HuH-7.5 (cell line): ENCODE measurements around the gene CYB561D1.

Experiments used
- DNase-seq: peaks from one replicate; pipeline ENCODE4 v3.0.0; 2011; ENCODE audit warnings: low spot score

The CYB561D1 gene

DNA sequence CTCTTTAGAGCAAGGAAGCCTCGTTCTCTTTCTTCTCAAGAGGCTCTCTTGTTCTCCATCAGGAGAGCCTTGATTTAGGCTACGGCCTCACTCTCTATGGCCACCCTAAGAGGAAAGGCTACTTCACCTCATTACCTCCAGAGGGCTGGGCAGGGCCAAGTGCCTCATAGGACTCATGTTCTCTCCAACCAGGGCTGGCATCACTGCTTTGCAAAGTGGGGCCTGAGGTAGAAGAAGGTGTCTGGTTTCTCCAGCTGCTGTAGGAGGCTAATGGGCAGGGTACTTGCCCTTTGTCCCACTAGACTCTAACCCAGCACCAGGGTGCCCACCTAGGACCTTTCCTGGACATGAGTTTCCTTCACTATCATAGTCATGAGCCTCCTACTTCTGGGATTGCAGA is 12.2 kb upstream of the CYB561D1 start:
- DNase-seq, result no peak

DNA sequence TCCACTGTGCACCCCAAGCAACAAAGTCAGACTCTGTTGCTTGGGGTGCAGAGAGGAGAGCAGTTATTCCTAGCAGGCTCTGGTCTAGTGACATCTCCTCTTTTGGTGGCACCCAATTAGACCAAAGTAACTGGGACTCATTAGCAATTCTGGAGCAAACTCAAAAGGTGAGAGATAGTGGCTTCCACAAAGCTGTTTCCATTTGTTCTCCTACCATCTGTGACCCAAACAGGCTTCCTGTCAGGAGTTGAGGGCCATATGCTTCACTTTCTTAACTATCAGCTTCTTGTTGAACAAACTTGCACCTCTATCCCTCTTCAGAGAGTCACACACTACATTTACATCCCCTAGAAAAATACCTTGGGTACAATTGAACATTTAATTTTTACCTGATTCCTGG is 11.7 kb upstream of the CYB561D1 start:
- DNase-seq, result no peak

DNA sequence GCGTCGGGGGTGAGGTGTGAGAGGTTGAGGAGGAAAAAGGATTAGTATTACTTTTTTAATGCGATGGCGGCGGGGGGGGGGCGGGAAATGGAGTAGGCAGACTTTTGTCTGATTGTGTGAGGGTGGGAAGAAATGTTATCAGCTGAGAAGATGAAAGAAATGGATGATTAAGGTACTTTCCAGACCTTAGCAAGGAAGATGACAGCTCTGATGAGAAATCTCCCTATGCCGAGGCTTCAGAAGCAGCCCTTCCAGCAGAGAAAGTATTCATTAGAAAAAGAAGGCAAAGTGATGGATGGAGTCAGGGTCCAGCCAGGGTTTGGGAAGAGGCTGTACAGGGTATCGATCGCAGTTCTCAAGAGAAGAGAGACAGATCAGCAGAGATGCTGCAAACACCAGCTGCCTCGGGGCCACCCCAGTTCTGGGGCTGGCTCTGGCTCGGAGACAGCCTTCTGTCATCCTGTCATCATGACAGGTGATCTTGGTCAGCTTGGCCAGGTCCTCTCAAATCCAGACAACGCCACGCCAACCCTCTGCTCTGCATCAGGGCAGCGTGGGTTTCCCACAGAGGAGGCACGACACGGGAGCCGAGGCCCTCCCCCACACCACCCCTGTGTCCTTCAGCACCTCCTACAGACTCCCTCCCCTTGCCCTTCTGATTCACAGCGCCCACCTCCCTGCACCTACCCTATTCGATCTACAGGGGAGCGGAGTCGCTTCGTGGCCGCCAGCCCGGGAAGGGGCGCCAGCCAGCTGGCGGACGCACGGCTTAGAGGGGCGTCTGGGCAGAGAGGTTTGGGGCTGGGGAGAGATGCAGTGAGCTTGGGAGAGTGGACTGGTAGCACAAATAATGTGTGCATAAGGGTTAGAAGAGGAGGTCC is 10.9 kb upstream of the CYB561D1 start:
- DNase-seq, result peak; percentile 62

DNA sequence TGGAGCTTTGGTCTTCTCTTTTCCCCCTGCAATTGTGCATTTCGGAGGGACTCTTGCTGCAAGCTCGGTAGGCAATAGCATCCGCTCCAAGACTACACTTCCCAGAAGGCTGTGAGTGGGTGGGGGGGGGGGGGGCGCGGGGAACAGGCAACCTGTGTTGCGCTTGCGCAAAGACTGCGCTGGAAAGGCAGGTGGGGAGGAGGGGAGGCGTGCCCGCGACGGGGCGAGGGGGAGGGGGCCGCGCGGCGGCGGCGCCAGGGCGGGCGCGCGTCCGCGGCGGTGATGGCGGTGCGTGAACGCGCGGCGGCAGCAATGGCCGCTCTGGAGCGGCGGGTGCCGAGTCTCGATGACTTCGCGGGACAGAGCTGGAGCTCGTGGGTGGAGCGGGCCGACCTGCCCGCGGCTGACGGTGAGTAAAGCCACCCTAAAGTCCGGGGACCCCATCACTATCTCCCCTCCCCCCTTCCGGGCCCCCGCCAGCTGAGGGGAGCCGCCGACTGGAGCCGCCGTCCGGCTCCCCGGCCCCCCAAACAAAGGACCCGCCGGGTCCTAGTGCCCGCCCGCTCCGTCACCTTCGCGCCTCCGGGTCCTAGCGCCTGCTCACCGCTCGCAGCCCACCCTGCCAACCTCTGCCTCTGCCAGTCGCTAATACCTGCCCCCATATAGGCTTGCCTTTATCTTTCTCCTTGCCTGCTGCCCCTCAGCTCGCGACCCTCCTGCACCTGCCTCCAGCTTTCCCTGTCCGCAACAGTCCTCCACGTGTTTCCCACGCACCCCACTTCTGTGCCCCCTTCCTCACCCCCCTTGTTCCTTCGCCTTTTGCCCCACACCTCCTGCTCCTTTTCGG is 10.0 kb upstream of the CYB561D1 start, which contains the start of gene ATXN7L2:
TSS of gene ATXN7L2 (plus strand) at position 234 of the 847 bp plus-strand sequence. CDS start at position 283, 49 bp downstream.
- DNase-seq, result peak; percentile 98

DNA sequence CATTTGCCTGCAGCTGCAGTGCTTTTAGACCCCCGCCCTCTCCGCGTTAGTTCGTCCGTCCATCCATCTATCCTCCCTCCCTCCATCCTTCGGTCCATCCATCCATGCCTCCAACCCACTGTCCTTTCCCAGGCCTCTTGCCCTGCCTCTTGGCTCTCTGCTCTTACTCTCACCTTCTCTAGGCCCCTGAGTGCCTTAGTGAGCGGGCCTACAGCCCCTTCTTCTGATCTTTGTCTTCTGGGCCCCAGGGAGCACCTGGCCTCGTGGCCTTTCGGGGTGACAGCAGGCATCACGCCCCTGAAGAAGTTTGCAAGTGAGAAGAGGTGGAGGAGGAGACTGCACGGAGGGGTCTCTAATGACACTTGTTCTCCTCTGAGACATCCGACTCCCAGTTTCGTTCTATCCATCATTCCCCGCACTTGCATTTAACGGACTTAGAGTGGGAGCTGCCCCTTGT is 9.3 kb upstream of the CYB561D1 start:
- no peak for DNase-seq

DNA sequence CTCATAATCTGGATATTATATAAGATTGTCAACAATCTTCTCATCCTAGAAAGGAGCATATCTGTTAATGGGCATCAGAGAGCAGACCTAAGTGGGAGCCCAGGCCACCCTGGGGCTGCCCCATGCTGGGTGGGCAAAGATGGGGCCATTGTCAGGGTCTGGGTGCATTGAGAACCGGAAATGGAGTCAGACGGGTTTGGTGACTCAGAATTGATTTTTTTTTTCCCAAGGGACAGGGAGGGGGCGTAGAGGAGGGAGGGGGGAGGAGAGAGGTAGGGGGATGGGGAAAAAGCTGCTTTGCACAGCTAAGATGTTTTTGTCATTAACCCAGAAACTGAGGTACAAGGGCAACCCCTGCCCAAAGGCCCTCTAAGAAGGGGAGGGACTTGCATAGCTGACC is 8.9 kb upstream of the CYB561D1 start:
- DNase-seq, result no peak

DNA sequence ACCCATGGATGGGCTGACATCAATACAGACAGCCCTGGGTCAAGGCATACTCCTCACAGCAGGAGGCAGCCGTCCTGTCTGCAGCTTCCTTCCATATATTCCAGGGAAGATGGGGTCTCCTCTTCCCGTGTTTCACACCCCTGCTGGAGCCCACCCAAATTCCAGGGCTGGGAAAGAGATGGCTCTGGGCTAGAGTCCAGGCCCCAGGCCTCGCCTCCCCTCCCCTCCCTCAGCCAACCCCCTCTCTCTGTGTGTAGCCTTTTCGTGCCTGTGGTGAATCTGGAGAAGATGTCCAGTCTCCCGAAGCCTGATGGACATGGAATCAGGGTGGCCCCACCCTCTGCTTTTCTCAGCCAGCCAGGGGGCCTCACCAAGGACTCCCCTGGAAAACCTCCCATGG is 6.6 kb upstream of the CYB561D1 start:
- DNase-seq, result no peak

DNA sequence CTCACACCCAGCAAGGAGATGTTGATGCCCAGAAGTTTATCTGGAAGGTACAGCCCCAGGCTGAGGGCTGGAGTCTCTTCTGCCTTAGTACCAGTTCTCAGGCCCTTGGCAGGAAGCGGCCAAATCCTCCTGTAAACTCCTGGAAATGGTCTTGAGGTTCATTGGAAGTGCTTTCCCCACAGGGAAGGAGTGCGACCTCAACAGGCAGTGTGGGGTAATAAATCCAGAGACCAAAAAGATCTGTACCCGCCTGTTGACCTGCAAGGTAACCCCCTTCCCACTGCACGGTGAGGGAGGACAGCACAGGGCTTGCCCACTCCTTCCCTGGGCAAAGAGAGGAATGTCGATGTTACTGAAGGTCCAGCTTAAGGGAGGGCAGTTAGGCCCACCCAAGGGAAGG is 5.7 kb upstream of the CYB561D1 start:
- DNase-seq, result no peak

DNA sequence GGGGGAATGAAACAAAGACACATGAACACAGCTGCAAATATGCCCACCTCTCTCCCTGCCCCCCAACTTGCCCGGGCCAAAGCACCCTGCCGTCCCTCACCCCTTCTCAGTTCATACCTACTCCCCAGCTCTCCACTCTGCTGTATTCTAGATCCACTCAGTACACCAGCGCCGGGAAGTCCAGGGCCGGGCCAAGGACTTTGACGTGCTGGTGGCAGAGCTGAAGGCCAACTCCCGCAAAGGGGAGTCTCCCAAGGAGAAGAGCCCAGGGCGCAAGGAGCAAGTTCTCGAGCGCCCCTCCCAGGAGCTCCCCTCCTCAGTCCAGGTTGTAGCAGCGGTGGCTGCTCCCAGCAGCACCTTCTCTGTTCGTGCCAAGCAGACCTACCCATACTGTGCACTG is 5.2 kb upstream of the CYB561D1 start:
- no peak for DNase-seq

DNA sequence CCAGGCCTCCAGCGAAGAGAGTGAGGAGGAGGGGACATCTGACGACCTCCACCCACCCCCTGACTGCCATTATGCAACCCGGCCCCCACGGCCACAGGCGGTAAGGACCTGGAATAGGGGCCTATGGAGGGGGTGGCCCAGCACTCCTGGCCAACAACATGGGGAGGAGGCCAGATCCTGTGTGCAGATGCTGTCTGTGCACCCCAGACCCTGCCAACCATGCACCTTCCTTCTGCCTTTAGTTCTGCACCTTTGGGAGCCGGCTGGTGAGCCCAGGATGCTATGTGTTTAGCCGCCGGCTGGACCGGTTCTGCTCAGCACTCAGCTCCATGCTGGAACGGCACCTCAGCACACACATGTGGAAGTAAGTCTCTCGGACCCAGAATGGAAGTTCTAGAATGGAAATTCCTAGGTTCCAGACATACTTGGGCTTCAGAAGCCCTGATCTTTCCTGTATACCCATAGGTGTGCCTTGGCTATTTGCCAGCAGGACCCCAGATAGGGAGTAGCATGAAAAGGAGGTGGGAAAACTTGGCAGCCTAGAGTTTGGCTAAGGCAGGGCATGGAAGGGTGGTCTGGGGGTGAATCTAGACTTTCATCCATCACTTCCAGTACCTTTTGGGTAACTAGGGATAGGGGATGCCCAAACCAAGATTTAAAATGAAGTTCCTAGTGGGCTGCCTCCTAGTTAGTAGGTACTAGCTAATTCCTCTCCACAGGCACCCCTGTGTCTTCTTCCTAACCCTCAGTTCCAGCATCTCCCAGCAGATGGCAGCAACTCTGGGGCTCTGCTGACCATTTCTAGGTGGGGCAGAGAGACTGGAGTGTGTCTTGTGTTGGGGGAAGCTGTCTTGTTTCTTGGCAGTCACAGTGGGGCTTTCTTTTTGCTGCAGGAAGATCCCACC is 3.6 kb upstream of the CYB561D1 start:
- DNase-seq, result peak; percentile 81

DNA sequence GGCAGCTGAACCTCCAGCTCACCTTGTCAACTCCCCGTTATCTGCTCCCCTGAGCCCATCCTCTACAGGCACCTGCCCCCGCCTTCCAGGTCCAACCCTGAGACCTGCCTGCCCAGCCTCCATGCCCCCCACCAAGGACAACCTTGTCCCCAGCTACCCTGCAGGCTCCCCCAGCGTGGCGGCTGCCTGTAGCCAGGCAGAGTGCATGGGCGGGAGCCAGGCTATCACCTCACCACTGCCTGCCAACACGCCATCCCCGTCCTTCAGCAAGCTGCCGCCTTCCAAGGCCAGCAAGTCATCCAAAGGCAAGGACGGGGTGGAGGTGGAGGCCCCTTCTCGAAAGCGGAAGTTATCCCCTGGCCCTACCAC is 3.0 kb upstream of the CYB561D1 start:
- DNase-seq, result no peak

DNA sequence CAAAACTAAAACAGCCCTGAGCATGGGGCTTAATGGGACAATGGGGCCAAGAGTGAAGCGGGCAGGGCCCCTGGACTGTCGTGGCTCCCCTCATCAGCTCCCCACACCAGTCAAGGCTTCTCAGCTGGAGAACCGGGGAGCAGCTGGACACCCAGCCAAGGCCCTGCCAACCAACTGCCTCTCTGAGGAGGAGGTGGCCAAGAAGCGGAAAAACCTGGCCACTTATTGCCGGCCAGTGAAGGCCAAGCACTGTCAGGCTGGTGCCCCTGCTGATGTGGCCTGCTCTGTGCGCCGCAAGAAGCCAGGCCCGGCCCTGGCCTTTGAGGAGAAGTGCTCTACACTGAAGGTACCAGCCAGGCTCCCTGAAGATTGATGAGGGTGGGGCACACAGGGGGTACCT is 2.5 kb upstream of the CYB561D1 start:
- DNase-seq, result no peak

DNA sequence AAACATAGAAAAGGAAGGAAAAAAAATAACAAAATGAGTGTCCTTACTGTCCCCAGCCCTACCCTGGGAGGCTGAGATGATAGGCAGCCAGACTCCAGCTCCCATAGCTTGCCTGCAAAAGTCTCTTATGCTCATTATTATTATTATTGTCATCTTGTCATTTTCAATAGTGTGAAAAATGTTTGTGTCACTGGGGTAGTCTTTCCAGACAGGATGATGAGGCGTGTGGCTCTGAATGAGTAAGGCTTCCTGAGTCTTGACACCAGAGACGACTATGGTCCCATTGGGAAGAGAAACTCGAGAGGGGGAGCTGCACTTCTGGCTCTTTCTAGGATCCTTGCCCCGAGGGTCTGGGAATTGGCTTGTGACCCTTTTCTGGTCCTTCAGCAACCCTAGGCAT is 1.1 kb upstream of the CYB561D1 start:
- DNase-seq, result no peak

DNA sequence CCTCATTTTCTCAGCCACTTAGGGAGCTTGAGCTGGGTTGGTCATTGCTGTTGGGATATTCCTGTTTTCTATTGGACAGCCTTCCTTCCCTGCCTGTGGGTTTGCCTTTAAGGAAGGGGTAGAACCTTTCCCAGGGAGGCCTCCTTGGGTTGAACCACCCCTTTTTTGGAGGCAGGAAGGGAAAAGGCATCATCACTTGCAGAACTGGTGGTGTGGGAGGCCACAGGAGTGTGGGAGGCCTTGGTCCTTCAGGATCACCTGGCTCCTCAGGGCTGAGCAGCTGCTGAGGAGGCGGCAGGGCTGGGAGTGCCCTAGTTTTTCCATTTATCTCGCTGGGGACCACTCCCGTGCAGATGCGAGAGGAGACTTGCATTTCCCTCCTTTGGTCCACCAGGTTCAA is 667 bp upstream of the CYB561D1 start:
- no peak for DNase-seq

DNA sequence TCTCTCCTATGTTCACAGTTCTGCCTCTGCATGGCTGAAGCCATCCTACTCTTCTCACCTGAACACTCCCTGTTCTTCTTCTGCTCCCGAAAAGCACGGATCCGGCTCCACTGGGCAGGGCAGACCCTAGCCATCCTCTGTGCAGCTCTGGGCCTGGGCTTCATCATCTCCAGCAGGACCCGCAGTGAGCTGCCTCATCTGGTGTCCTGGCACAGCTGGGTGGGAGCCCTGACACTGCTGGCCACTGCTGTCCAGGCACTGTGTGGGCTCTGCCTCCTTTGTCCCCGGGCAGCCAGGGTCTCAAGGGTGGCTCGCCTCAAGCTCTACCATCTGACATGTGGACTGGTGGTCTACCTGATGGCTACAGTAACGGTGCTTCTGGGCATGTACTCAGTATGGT is 1.8 kb downstream of the CYB561D1 start:
- no peak for DNase-seq

DNA sequence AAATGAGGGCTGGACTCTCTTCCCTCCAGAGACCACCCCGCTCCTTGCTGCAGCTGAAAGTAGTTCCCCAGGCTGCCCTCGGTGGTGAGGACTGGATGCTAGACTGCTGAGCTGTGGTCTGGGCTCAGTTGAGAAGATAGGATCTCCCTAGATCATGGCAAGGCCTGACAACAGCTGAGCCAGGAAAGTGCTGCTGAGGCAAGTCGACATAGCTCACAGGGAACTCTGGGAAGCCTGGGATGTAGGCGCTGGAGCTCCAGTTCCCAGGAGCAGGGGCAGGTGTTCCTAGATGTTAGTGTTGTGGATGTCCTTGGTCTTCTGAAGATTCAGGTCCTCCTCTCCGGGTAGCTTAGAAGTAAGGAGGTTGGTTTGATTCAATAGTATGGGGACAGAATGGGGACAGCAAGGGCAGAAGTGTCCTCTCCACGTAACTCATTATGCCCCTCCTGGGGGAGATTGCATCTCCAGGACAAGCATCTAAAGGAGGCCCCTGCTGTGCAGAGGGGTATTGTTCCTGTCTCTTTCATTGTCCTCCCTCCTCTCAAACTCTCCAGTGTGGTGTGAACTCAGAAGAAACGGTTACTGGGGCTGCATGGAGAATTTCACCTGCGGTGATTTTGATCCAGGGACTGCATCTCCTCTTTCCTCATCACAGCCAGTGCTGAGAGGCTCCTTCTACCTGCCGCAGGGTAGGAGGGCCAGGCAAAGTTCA is 3.7 kb downstream of the CYB561D1 start:
- DNase-seq, result no peak

DNA sequence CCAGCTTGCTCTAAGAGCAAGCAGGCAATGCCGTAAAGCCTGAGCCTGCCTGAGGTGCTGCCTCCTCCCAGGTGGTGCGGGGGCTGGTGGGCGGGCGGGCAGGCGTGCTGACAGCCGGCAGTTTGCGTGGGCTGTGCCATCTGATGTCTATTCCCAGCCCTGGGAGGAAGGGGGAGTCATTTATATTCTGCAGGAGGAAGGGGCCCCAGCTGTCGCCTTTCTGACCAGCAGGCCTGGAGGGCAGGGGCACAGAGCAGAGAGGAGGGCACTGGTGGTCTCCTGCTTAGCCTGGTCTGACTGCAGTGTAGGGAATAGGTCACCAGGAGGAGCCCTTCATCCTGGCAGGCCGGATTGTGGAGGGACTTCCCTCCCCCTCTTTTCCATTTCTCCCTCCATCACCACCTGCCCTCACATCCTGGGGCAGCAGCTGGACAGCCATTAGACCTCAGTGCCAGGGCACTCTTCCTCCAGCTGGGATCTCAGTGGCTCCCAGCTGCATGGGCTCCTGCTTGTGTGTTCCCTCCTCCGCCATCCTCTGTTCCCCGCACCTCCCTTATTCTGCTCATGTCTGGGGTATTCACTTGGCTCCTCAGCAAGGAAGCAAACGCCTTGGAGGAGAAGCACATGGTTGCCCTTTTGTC is 4.4 kb downstream of the CYB561D1 start:
- DNase-seq, result peak; percentile 43

DNA sequence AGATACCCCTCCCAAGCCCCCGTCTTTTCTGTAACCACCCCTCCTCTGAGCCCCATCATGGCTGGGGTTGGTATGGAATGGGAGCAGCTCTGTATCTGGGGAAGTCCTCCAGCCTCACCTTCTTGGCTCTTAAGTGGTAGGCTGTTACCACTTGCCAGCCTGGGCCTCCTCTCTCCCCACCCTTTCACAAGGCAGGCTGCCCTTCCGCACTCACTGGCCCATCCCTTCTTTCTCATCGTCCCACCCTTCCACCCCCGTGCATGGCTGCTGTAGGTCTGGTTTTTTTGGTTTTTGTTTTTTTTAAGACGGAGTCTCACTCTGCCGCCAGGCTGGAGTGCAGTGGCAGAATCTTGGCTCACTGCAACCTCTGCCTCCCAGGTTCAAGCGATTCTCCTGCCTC is 5.2 kb downstream of the CYB561D1 start:
- DNase-seq, result no peak

DNA sequence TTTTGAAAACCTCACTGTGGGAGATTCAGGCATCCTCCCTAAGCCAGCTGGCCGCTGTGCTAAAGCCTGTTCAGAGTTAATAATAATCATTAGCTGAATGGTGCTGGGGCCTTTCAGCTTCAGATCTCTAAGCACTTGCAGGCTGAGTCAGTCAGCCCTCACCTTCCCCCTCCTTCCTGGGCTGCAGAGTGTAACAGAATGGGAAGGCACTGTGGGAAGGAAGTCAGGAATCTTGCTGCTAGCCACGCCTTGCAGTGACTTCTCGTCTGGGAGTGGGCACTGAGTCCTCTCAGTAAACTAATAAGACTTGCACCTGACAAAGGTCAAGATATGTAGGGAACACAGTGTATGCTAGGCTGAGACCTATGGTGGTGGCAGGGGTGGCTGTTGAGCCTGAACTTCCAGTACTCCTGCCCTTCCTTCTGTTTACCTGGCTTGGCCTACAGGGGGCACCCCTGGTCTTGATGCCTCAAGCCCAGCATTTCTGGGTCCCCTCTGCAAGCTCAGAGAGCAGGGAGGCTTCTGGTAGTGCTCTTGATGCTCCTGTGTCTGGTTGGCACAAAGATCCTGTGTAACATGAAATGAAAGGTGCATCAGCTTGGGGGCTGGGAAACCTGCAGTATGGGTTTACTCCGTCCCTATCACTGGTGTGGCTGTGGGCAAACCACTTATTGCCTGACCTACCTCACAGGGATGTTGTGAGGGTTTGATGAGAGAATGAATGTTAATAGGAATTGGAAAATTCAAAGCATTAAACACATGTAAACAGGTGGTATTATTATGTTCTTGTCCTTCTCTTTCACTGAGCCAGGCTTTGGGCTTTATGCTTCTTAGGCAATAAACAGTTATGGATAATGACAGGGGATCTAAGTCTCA is 6.0 kb downstream of the CYB561D1 start:
- DNase-seq, result peak; percentile 36

DNA sequence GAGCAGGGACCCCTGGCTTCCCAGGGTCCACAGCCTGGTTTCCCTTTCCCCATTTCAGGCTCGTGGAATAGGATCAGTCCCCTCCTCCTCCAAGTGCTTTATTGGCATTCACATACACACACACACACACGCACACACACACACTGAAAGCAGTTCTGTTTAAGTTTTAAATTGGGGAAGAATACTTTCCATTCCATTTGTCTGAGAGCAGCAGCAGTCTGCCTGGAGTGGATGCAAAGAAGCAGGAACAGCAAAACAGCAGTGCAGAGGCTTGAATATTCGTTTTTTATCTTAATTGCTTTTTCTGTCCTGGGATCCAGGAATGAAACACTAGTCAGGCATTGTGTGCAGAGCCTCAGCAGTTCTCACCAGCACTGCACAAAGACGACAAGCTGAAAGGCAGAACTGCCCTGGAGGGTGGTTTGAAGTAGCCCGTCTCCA is 7.1 kb downstream of the CYB561D1 start:
- no peak for DNase-seq
